IPS-18c (cell line): Measurements from ENCODE around the gene PROB1.
"Not testable (repeated sequence)": the region's sequence is repeated elsewhere in the genome, so short reads cannot be mapped to it uniquely, and the experiment has no call there.

Experiments
- H3K4me3 ChIP-seq: 2 replicates; pipeline ENCODE4 v1.7.0; 2013; ENCODE audit warnings: low read depth, mild to moderate bottlenecking, low read length, moderate library complexity; ENCODE audit not compliant: insufficient read depth
- H3K9me3 ChIP-seq: one replicate; pipeline ENCODE4 v1.6.1; 2013; ENCODE audit warnings: mild to moderate bottlenecking, low read length, moderate library complexity; ENCODE audit not compliant: control insufficient read depth, insufficient read depth

The PROB1 gene

GRCh38 chr5:139415221-139415861, 20.4 kb upstream of the PROB1 start:
- no peak overlapping the region for H3K4me3 ChIP-seq

GRCh38 chr5:139414581-139415130, 19.8 kb upstream of the PROB1 start:
- Histone ChIP-seq H3K9me3 (no peaks in the 10 kb centered on the region), H3K4me3 (no peak overlapping the region)

More at GRCh38 chr5:139415221-139415861, 20.4 kb upstream of the PROB1 start:
- H3K9me3 ChIP-seq: no peaks in the 10 kb centered on the region

GRCh38 chr5:139413963-139414362, 19.1 kb upstream of the PROB1 start:
- Histone ChIP-seq H3K4me3 (no peak overlapping the region), H3K9me3 (no peaks in the 10 kb centered on the region)

GRCh38 chr5:139413153-139413552, 18.2 kb upstream of the PROB1 start:
- Histone ChIP-seq H3K9me3 (no peaks in the 10 kb centered on the region), H3K4me3 (no peak overlapping the region)

GRCh38 chr5:139410993-139411828, 16.3 kb upstream of the PROB1 start:
- Histone ChIP-seq H3K9me3 (no peaks in the 10 kb centered on the region), H3K4me3 (no peak overlapping the region)

- no peak overlapping the region for H3K4me3 ChIP-seq
- no peaks in the 10 kb centered on the region for H3K9me3 ChIP-seq
Observed at GRCh38 chr5:139410121-139410992, 15.5 kb upstream of the PROB1 start.

- H3K9me3 ChIP-seq, H3K4me3 ChIP-seq: not testable (repeated sequence)
Observed at GRCh38 chr5:139409116-139409515, 14.2 kb upstream of the PROB1 start.

- H3K4me3 ChIP-seq: no peak overlapping the region
- H3K9me3 ChIP-seq: no peaks in the 10 kb centered on the region
Observed at GRCh38 chr5:139408191-139408590, 13.3 kb upstream of the PROB1 start.

GRCh38 chr5:139407517-139407916, 12.6 kb upstream of the PROB1 start:
- Histone ChIP-seq H3K4me3 (no peak overlapping the region), H3K9me3 (no peaks in the 10 kb centered on the region)

GRCh38 chr5:139406963-139407362, 12.1 kb upstream of the PROB1 start:
- no peak overlapping the region for H3K4me3 ChIP-seq
- H3K9me3 ChIP-seq: no peaks in the 10 kb centered on the region

- peak overlapping the region; percentile 91 for H3K4me3 ChIP-seq
- no peaks in the 10 kb centered on the region for H3K9me3 ChIP-seq
Observed at GRCh38 chr5:139404484-139404840, 9.6 kb upstream of the PROB1 start.

- Histone ChIP-seq H3K4me3 (peak within 1 kb of the TSS; percentile 91), H3K9me3 (no peaks in the 10 kb centered on the region)
Observed at GRCh38 chr5:139403787-139404483, 9.0 kb upstream of the PROB1 start, which contains the start of gene SPATA24. TSS of gene SPATA24 (minus strand) at chr5:139404089. CDS start at chr5:139404060, 29 bp downstream.

- H3K9me3 ChIP-seq: no peaks in the 10 kb centered on the region
- peak overlapping the region; percentile 91; the same call in 1 of the 2 replicates for H3K4me3 ChIP-seq
Observed at GRCh38 chr5:139403418-139403786, 8.5 kb upstream of the PROB1 start.

GRCh38 chr5:139402561-139403158, 7.8 kb upstream of the PROB1 start:
- H3K4me3 ChIP-seq: no peak overlapping the region
- no peaks in the 10 kb centered on the region for H3K9me3 ChIP-seq

GRCh38 chr5:139401546-139401945, 6.6 kb upstream of the PROB1 start:
- Histone ChIP-seq H3K9me3 (no peaks in the 10 kb centered on the region), H3K4me3 (no peak overlapping the region)

- Histone ChIP-seq H3K4me3 (no peak overlapping the region), H3K9me3 (no peaks in the 10 kb centered on the region)
Observed at GRCh38 chr5:139399501-139400121, 4.7 kb upstream of the PROB1 start.
